Uterus (tissue), 4 donors: ENCODE results near the gene GMPPA. TPM values are rescaled to one million over a fixed set of nuclear protein-coding genes. Genes with fewer than 3 reads are reported as not detected.

ENCODE experiments used
- DNase-seq, 2 donors: peaks; one replicate each; pipeline ENCODE4 v3.0.0-alpha.2; 2019 to 2020
- H3K27ac ChIP-seq, 2 donors: fragments of 200-600 bp; sonication (generic); 1 replicate in 1 of 2; 2 replicates in 1 of 2; pipeline ENCODE4 v1.5.1; 2016 to 2018
- H3K27me3 ChIP-seq, 2 donors: fragments of 200-600 bp; sonication (generic); one replicate each; pipeline ENCODE4 v1.5.1; 2018 to 2019; ENCODE audit warnings: control low read depth in 1 of 2
- H3K36me3 ChIP-seq, 2 donors: fragments of 200-600 bp; sonication (generic); one replicate each; pipeline ENCODE4 v1.5.1; 2019; ENCODE audit warnings: control low read depth in 1 of 2
- H3K4me1 ChIP-seq, 2 donors: fragments of 200-600 bp; sonication (generic); one replicate each; pipeline ENCODE4 v1.5.1; 2018 to 2019; ENCODE audit warnings: control low read depth in 1 of 2
- H3K4me3 ChIP-seq, 2 donors: fragments of 200-600 bp; sonication (generic); 1 replicate in 1 of 2; 2 replicates in 1 of 2; pipeline ENCODE4 v1.5.1; 2018 to 2019; ENCODE audit warnings: mild to moderate bottlenecking in 1 of 2
- H3K9me3 ChIP-seq, 2 donors: fragments of 200-600 bp; sonication (generic); one replicate each; pipeline ENCODE4 v1.5.1; 2019; ENCODE audit warnings: control low read depth in 1 of 2
- CTCF ChIP-seq, 4 experiments: fragments of 200-600 bp in 2 of 4; fragments of 450-650 bp in 2 of 4; sonication (generic) in 2 of 4; IDR thresholded peaks; one replicate each; pipeline ENCODE4 v1.5.1; 2016 to 2019; ENCODE audit warnings: antibody characterized with exemption in 4 of 4, mild to moderate bottlenecking in 2 of 4, moderate library complexity in 1 of 4
- POLR2A ChIP-seq, 2 donors: fragments of 450-650 bp; IDR thresholded peaks; one replicate each; pipeline ENCODE4 v1.6.1; 2016; ENCODE audit warnings: antibody characterized with exemption in 2 of 2, mild to moderate bottlenecking in 1 of 2, moderate library complexity in 1 of 2
- intact Hi-C: fragments of 100-400 bp; cut with DNase I; formaldehyde crosslinking; loops from one replicate; pipeline ENCODE4 v1.15.1; 2023; ENCODE audit warnings: low total_unique reads
- total RNA-seq, 4 donors: library from RNA; depleted of rRNA in 3 of 4; stranded (reverse); fragments of >200 nt in 3 of 4; gene quantifications; one replicate each; pipeline versions ENCODE4 v1.1.0 to v1.2.4, GENCODE V29; 2014 to 2023
- donor health status: DM: yes; HTN: yes; CAD: no.

Gene GMPPA
- total RNA-seq, 4 donors from 2014 or later = 14.1 to 39.5 (median 27.6) TPM

GRCh38 chr2:219505585-219505984, 6.9 kb downstream of the GMPPA start:
- intact Hi-C loops = no loop called here
- H3K4me1 ChIP-seq = peaks cover 0 to 13% of the 10 kb centered on the region in 2 donors
- TF ChIP-seq POLR2A (IDR thresholded peaks at IDR 0.05) (no peak), CTCF (IDR thresholded peaks at IDR 0.05) (no peak)

GRCh38 chr2:219506153-219506801, 7.6 kb downstream of the GMPPA start:
- Histone ChIP-seq H3K9me3 (no peaks in the 10 kb centered on the region), H3K36me3 (no peaks in the 10 kb centered on the region), H3K4me3 (no peak overlapping the region), H3K4me1 (peaks cover 0 to 13% of the 10 kb centered on the region in 2 donors), H3K27me3 (no peaks in the 10 kb centered on the region), H3K27ac (peak overlapping the region in 1 of 2 donors; percentile 35)
- intact Hi-C loops = no loop called here
- DNase-seq = no peak
- TF ChIP-seq CTCF (IDR thresholded peaks at IDR 0.05) (no peak), POLR2A (IDR thresholded peaks at IDR 0.05) (no peak)

More at GRCh38 chr2:219505585-219505984, 6.9 kb downstream of the GMPPA start:
- Histone ChIP-seq H3K27me3 (no peaks in the 10 kb centered on the region), H3K9me3 (no peaks in the 10 kb centered on the region), H3K27ac (no peak overlapping the region), H3K36me3 (no peaks in the 10 kb centered on the region), H3K4me3 (no peak overlapping the region)
- no peak for DNase-seq

GRCh38 chr2:219506802-219507526, 8.3 kb downstream of the GMPPA start:
- no peak for TF ChIP-seq POLR2A (IDR thresholded peaks at IDR 0.05)
- TF ChIP-seq CTCF (IDR thresholded peaks at IDR 0.05) = no peak
- Histone ChIP-seq H3K9me3 (no peaks in the 10 kb centered on the region), H3K36me3 (no peaks in the 10 kb centered on the region), H3K27me3 (no peaks in the 10 kb centered on the region), H3K4me1 (peaks cover 0 to 13% of the 10 kb centered on the region in 2 donors), H3K4me3 (no peak overlapping the region), H3K27ac (peak overlapping the region in 1 of 2 donors; percentile 35)
- DNase-seq = peak in 1 of 2 donors; percentile 16
- intact Hi-C loops = no loop called here

- no peak overlapping the region for H3K27ac ChIP-seq
- H3K27me3 ChIP-seq = no peaks in the 10 kb centered on the region
- intact Hi-C loops = no loop called here
- H3K4me3 ChIP-seq = no peak overlapping the region
- DNase-seq = peak in 1 of 2 donors; percentile 26
- H3K9me3 ChIP-seq = no peaks in the 10 kb centered on the region
- H3K36me3 ChIP-seq = no peaks in the 10 kb centered on the region
- TF ChIP-seq CTCF (IDR thresholded peaks at IDR 0.05) = no peak
- no peak for TF ChIP-seq POLR2A (IDR thresholded peaks at IDR 0.05)
- peaks cover 0 to 13% of the 10 kb centered on the region in 2 donors for H3K4me1 ChIP-seq
Observed at GRCh38 chr2:219507581-219508443, 9.1 kb downstream of the GMPPA start.
